Mucosa of gallbladder (tissue), 1 donor: ENCODE measurements around the gene KEAP1. TPM values are rescaled to one million over a fixed set of nuclear protein-coding genes. Genes with fewer than 3 reads are reported as not detected.
"Not testable (repeated sequence)": the region's sequence is repeated elsewhere in the genome, so short reads cannot be mapped to it uniquely, and the experiment has no call there.

Experiments
- DNase-seq: peaks from one replicate; pipeline ENCODE4 v3.0.0-alpha.2; 2020; ENCODE audit warnings: low spot score
- total RNA-seq: library from RNA; stranded (reverse); gene quantifications from one replicate; pipeline ENCODE4 v1.2.1, GENCODE V29; 2021
- donor health status: DM: no; HTN: no; CAD: no.

Gene KEAP1
- total RNA-seq, result 81.7 TPM

DNA sequence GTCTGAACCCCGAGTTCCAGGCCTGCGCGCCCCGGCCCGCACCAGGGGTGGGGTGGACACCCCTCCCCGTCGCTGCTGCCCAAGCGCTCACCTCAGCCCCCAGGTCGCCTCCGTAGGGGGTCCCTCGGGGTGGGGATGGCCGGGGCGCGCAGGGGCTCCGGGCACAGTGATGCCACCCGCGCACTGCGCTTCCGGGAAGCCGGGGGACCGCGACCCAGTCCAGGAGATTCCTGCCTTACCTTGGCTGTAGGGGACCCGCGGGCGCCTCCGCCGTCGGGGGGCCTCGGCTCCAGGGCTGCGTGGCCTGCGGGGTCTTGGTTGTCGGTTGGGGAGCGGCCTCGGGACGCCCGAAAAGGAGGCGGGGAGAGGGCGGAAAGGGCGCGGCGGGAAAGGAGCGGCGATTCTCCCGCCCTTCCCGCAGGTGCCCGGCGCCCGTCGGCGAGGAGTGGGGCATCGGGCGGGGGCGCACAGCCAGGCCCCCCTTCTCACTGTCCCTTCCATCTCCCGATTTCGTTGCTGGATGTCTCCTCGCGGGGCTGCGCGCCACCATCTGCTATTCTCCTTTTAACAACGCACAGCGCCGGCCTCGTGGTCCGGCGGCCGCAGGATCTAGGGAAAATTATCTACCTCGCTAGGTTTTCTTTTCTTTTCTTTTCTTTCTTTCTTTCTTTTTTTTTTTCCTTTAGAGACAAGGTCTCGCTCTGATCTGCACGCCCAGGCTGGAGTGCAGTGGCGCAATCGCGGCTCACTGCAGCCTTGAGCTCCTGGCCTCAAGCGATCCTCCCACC lies at the start of gene KEAP1:
KEAP1 (minus strand) TSS at position 355 of the 788 bp plus-strand sequence. CDS start 3,323 bp downstream, outside the sequence.
- peak; percentile 20 for DNase-seq

DNA sequence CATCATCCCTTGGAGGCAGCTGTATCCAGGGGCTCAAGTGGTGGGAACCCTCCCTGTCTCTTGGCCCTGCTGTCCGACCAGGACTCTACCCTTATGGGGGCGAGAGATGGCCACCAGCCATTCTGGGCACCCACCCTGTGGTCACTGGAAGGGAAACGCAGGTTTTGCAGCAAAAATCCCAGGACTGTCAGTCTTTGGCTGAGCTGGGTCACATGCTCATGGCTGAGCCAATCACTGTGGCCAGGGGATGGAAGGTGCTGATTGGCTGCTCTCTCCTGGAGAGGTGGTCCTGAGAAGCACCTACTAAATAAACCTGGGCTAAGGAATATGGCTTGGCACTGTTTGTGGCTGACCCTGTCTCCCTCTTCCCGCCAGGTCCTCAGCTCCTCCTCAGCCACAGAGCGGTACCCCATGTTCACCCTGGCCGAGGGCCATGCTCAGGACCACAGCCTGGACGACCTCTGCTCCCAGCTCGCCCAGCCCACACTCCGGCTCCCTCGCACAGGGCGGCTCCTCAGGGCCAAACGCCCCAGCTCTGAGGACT lies 49.4 kb upstream of the KEAP1 start:
- DNase-seq, result no peak

GRCh38 chr19:10551698-10552301 lies 48.6 kb upstream of the KEAP1 start:
- no peak for DNase-seq

- not testable (repeated sequence) for DNase-seq
Observed at GRCh38 chr19:10551006-10551405, 47.9 kb upstream of the KEAP1 start.

- DNase-seq, result no peak
Observed at GRCh38 chr19:10550336-10550735, 47.2 kb upstream of the KEAP1 start.

- no peak for DNase-seq
Observed at GRCh38 chr19:10549733-10550132, 46.6 kb upstream of the KEAP1 start.

- DNase-seq, result no peak
Observed at GRCh38 chr19:10548746-10549276, 45.7 kb upstream of the KEAP1 start.

GRCh38 chr19:10546817-10547216 lies 43.7 kb upstream of the KEAP1 start:
- no peak for DNase-seq

DNA sequence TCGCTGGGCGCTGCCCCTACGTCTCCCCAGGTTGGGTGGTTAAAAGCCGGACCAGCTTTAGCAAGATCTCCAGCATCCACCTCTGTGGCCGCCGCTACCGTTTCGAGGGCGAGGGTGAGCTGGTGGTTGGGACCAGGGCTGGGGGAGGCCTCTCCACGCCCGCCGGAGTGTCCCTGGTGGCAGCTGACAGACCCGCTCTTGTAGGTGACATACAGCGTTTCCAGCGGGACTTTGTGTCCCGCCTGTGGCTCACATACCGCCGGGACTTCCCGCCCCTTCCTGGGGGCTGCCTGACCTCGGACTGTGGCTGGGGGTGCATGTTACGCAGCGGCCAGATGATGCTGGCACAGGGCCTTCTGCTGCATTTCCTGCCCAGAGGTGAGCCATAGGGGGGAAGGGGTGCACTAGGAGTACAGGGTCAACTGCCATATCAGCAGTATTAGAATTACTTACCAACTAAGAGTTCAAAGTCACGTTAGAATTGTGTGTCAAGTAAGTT lies 41.6 kb upstream of the KEAP1 start:
- DNase-seq, result no peak

- peak; percentile 18 for DNase-seq
Observed at GRCh38 chr19:10544242-10544752, 41.1 kb upstream of the KEAP1 start.

GRCh38 chr19:10543420-10544241 lies 40.5 kb upstream of the KEAP1 start, which contains the start of gene ATG4D:
Gene ATG4D, plus strand, starts transcription at chr19:10543904. Its CDS starts 187 bp downstream, at chr19:10544091.
- DNase-seq, result peak; percentile 71

DNA sequence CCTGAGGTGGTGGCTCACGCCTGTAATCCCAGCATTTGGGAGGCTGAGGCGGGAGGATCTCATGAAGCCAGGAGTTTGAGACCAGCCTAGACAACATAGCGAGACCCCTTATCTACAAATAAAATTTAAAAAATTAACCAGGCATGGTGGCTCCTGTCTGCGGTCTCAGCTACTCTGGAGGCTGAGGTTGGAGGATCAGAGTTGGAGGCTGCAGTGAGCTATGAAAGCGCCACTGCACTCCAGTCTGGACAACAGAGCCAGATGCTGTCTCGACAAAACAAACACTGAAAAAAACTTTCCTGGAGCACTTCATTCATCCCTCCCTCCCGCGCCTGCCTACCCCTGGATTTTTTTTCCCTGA lies 39.9 kb upstream of the KEAP1 start:
- DNase-seq, result no peak

- not testable (repeated sequence) for DNase-seq
Observed at GRCh38 chr19:10539016-10539415, 35.9 kb upstream of the KEAP1 start.

DNA sequence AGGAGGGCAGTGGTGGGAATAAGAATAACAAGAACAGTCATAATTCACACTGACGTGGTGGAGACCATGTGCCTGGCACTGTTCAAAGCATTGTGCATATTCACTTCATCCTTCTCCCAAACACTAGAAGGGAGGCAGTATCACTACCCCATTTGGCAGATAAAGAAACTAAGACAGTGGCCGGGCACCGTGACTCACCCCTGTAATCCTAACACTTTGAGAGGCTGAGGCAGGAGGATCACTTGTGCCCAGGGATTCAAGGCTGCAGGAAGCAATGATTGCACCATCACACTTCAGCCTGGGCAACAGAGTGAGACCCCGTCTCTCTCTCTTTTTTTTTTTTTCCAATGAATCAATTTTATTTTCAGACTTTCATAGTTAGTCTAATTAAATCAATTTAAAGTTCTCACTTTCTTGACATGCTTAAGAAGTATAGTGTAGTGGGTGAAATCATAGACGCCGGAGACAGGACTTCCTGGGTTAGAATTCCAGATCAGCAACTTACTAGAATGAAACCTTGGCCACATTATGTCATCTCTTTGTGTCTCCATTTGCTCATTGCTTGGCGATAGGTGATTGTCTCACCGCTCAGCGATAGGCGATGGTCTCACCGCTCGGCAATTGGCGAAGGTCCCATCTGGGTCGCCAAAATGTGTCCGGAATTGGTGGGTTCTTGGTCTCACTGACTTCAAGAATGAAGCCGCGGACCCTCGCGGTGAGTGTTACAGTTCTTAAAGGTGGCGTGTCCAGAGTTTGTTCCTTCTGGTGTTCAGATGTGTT lies 35.2 kb upstream of the KEAP1 start:
- DNase-seq, result no peak

DNA sequence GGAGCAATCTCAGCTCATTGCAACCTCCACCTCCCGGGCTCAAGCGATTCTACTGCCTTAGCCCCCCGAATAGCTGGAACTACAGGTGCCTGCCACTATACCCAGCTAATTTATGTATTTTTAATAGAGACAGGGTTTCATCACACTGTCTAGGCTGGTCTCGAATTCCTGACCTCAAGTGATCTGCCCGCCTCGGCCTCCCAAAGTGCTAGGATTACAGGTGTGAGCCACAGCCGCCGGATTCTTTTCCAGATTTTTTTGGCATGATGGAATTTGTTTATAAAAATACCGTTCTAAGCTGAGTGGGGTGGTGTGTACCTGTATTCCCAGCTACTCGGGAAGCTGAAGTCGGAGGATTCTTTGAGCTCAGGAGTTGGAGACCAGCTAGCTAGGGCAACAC lies 34.5 kb upstream of the KEAP1 start:
- DNase-seq, result no peak

GRCh38 chr19:10535613-10536012 lies 32.5 kb upstream of the KEAP1 start:
- no peak for DNase-seq

DNA sequence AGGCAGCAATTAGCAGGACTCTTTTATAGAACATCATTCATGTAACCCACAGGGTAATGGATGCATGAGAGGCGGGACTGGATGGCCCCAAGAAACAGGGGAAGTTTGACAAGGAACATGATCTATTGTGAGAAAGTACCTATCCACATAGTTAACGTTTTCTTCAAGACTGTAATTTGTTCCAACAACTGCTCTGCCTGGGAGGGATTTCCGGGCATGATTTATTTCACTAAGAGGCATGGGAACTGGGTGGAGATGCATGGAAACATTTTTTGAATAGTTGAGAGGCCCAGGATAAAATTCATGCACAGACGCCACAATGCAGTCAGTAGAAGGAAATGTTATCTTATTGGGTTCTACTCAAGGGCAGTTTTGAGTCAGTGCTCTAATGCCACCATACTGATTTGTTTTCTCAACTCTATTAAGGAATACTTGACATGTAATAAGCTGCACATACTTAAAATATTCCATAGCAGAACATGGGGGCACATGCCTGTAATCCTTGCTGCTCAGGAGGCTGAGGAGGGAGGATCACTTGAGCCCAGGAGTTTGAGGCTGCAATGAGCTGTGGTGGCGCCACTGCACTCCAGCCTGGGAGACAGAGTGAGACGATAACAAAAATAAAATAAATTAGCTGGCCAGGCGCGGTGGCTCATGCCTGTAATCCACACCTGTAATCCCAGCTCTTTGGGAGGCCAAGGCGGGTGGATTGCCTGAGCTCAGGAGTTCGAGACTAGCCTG lies 30.7 kb upstream of the KEAP1 start:
- DNase-seq, result no peak

- no peak for DNase-seq
Observed at GRCh38 chr19:10532457-10532856, 29.3 kb upstream of the KEAP1 start.

- DNase-seq, result not testable (repeated sequence)
Observed at GRCh38 chr19:10526887-10527286, 23.7 kb upstream of the KEAP1 start.

- no peak for DNase-seq
Observed at GRCh38 chr19:10525636-10526035, 22.5 kb upstream of the KEAP1 start.
